AG09309 (cell line): Measurements from ENCODE around the gene TNFRSF1A.
"Not testable (repeated sequence)": the region's sequence is repeated elsewhere in the genome, so short reads cannot be mapped to it uniquely, and the experiment has no call there.

ENCODE experiments used
- DNase-seq: peaks from one replicate; pipeline ENCODE4 v3.0.0-alpha.2; 2010; ENCODE audit warnings: low read depth
- H3K4me3 ChIP-seq: 2 replicates; pipeline ENCODE4 v1.5.1; 2011; ENCODE audit warnings: mild to moderate bottlenecking, low read depth, low read length, moderate library complexity; ENCODE audit not compliant: control insufficient read depth
- TF ChIP-seq, protein P1 (sequence below): IDR thresholded peaks from 2 replicates; pipeline ENCODE4 v1.5.1; 2011; ENCODE audit warnings: mild to moderate bottlenecking, low read depth, low read length, inconsistent platforms; ENCODE audit not compliant: insufficient read depth, control insufficient read depth; ENCODE audit errors: missing control alignments

Gene TNFRSF1A

DNA sequence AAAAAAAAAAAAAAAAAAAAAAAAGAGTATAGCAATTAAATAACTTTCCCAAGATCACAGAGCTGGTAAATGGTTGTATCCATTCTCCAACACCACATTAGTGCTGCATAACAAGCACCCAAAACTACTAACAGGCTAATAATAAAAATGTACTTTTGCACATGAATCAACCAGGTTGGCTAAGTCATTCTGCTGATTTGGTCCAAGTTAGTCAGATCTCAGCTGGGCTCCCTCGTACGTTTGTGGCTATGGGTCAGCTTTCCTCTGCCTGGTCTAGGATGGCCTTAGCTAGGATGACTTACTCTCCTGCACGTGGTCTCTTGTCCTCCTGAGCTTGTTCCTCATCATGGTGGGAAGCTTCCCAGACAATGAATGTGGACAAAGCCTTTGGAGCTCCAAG lies 39.3 kb downstream of the TNFRSF1A start:
- TF ChIP-seq, protein P1, sequence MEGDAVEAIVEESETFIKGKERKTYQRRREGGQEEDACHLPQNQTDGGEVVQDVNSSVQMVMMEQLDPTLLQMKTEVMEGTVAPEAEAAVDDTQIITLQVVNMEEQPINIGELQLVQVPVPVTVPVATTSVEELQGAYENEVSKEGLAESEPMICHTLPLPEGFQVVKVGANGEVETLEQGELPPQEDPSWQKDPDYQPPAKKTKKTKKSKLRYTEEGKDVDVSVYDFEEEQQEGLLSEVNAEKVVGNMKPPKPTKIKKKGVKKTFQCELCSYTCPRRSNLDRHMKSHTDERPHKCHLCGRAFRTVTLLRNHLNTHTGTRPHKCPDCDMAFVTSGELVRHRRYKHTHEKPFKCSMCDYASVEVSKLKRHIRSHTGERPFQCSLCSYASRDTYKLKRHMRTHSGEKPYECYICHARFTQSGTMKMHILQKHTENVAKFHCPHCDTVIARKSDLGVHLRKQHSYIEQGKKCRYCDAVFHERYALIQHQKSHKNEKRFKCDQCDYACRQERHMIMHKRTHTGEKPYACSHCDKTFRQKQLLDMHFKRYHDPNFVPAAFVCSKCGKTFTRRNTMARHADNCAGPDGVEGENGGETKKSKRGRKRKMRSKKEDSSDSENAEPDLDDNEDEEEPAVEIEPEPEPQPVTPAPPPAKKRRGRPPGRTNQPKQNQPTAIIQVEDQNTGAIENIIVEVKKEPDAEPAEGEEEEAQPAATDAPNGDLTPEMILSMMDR, result no peak

DNA sequence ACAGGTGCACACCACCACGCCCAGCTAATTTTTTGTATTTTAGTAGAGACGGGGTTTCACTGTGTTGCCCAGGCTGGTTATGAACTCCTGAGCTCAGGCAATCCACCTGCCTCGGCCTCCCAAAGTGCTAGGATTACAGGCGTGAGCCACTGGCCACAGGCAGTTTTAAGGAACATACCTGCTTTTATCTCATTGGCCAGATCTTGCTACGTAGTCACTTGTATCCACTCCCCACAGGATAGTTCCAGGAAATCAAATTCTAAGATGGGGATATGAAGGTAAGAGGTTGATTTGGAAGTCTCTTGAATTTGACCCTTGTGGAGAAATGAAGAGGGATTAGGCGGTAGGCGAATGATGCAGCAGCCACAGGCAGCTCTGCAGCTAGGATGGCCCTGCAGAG lies 40.2 kb downstream of the TNFRSF1A start:
- no peak for DNase-seq
- no peak overlapping the region for H3K4me3 ChIP-seq
- TF ChIP-seq, protein P1, result no peak

More for the DNA sequence above, 39.3 kb downstream of the TNFRSF1A start:
- no peak overlapping the region for H3K4me3 ChIP-seq
- DNase-seq, result no peak

DNA sequence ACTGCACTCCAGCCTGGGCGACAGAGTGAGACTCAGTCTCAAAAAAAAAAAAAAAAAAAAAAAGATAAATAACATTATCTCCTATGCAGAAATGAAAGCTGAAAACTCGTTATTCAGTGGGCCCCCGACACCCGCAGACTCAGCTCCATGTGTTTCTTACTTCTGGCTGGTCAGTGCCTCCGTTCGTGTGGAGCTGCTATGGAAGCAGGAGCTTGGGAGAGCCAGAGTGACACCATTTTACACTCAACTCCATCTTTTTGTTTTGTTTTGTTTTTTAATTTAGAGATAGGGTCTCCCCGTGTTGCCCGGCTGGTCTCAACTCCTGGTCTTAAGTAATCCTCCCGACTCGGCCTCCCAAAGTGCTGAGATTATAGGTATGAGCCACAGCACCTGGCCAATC lies 44.7 kb downstream of the TNFRSF1A start:
- H3K4me3 ChIP-seq, result no peak overlapping the region
- TF ChIP-seq, protein P1, result no peak
- DNase-seq, result no peak

DNA sequence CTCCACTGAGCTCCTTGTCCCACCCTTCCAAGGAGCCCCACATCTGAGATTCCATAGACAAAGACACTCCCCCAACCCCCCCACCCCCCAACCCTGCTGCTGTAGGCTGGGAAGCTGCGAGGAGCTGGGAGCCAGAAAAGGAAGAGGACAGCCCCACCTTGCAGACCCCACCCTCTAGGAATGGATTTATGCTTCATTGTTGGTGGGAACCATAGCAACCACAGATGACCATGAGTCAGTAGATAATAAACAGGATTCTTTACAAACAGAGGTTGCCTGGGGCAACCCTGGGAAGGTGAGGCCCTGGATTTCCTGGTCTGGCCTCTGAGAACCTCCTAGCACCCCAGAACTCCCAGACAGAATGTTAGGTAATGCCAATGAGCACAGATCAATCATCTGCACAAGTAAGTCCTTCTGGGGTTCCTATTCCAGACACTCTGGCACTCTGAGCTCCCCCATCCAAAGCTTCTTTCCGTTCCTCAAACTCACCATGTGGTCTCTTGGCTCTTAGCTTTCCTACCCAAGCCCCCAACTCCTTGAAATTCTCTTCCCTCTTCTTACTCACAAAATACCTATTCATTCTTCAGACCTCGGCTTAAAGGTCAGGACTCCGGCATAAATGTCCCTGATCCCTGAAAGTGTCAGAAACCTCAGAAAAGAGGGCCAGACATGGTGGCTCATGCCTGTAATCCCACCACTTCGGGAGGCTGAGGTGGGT lies 46.6 kb downstream of the TNFRSF1A start:
- no peak overlapping the region for H3K4me3 ChIP-seq
- DNase-seq, result peak; percentile 44
- TF ChIP-seq, protein P1, result no peak

DNA sequence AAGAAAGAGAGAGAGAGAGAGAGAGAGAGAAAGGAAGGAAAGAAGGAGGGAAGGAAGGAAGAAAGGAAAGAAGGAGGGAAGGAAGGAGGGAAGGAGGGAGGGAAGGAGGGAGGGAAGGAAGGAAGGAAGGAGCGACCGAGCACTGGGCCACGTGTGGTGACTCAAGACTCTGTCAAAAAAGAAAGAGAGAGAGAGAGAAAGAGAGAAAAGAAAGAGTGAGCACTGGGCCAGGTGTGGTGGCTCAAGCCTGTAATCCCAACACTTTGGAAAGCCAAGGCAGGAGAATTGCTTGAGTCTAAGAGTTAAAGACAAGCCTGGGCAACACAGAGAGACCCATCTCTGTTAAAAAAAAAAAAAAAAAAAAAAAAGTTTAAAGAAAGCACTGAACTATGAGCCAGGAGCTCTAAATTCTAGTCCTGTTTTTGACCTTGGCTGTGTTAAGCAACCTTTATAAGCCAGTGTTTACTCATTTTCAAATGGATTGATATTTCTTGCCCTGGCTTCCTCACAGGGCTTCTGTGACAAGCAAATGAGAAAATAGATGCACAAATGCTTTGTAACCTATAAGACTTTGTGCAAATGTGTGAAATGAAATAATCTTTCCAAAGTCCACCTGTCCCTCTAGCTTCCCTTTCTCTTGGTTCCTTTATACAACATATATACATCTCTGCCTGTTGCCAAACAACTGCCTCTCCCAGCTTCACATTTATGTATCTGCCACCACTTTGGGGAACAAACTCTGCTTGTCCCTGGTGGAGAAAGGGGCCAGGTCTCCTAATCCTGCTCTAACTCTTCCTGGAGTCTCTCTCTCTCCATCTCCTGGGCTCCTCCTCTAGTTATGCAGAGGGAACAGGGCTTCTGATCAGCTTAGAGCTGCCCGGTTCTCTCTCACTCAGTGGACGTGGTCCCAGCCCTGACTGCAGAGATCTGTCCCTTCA lies 47.5 kb downstream of the TNFRSF1A start:
- TF ChIP-seq, protein P1, result no peak
- DNase-seq, result no peak
- H3K4me3 ChIP-seq, result no peak overlapping the region

DNA sequence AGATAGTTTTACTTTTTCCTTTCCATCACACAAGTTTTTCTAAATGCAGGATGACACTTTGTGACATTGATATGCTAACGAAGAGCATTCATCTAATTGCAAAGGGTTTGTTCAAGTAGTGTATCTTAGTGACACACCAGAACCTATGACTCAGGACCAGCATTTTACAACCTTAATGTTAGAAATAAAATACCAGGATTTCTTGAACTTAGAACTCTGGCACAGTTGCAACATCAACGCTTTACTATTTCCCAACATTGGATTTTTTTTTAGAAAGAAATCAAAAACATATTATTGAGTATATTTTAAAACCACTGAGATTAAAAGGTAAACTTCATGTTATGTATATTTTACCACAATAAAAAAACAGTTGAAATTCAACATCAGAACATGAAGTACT lies 49.3 kb downstream of the TNFRSF1A start:
- no peak overlapping the region for H3K4me3 ChIP-seq
- TF ChIP-seq, protein P1, result no peak
- DNase-seq, result peak; percentile 63

DNA sequence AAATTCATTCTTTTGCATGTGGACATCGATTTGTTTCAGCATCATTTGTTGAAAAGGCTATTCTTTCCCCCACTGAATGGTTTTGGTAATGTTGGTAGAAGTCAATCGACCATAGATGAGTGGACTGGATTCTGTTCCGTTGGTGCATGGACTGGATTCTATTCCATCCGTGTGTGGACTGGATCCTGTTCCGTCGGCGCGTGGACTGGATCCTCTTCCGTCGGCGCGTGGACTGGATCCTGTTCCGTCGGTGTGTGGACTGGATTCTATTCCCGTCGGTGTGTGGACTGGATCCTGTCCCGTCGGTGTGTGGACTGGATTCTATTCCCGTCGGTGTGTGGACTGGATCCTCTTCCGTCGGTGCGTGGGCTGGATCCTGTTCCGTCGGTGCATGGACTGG lies 52.0 kb downstream of the TNFRSF1A start:
- DNase-seq, H3K4me3 ChIP-seq: not testable (repeated sequence)

DNA sequence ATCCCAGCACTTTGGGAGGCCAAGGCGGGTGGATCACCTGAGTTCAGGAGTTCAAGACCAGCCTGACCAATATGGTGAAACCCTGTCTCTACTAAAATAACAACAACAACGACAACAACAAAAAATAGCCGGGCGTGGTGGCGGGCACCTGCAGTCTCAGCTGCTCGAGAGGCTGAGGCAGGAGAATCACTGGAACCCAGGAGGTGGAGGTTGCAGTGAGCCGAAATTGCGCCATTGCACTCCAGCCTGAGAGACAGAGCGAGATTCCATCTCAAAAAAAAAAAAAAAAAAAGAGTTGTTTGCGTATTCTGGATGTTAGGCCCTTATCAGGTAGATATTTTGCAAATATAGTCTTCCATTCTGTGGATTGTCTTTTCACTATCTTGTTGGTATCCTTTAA lies 52.8 kb downstream of the TNFRSF1A start:
- not testable (repeated sequence) for DNase-seq, H3K4me3 ChIP-seq
